ENCODE results near the gene UTP25.

DNA sequence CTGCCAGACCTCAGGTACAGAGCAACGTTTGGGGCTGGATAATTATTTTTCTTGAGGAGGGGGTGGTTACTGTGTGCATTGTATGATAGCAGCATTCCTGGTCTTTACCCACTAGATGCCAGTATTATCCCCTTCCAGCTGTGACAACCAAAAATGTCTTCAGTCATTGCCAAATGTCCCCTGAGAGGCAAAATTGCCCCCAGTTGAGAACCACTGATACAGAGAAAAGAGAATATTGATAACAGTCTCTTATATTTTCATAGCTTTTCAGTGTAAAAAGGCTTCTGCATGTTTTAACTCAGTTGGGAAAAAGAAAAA lies 58.4 kb downstream of the UTP25 start:
- TF ChIP-seq POLR2A (IDR thresholded peaks at IDR 0.05; ENCODE audit: low read length) (no peak), GATA1 (IDR thresholded peaks at IDR 0.05; ENCODE audit: low read depth, low read length) (no peak)
